HG02610 (cell line): ENCODE data around the gene COG1.
A peak's percentile ranks its signal among the peaks of the same experiment; 100 is the strongest.

Experiments used
- ATAC-seq: cut with Tn5 transposase; IDR thresholded peaks from one replicate; pipeline ENCODE4 v1.9.1; 2021; ENCODE audit warnings: mild to moderate bottlenecking, moderate library complexity; ENCODE audit not compliant: unreplicated experiment

The COG1 gene

DNA sequence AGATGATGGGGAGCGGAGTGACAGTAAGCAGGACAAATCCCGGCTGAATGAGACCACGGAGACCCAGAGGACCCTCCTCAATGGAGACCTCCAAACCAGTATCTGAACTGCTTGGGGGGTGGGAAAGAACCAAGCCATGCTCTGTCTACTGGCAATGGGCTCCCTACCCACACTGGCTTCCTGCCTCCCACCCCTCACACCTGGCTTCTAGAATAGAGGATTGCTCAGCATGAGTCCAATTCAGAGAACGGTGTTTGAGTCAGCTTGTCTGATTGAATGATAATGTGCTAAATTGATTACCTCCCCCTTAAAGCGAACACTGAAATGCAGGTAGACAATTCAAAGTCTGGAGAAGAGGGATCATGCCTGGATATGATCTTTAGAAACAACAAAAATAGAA is 22.5 kb upstream of the COG1 start:
- no peak for ATAC-seq

DNA sequence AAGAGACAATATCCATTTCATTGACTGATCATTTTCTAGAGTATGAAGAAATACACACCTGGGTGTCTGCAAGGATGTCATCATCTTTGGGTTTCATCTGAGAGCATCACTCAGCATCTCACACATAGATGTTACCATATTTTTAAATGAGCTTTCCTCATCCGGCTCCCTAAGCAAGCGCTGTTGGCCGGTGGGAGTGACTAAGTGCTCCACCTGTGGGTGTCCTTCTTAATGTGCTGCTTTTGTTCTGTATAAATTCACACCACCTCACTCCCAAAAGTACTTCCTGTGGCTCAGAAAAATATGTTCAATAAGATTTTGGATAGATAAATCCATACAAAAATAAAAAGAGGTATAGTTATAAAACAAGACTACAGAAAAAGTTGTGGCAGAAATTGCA is 20.6 kb upstream of the COG1 start:
- no peak for ATAC-seq

DNA sequence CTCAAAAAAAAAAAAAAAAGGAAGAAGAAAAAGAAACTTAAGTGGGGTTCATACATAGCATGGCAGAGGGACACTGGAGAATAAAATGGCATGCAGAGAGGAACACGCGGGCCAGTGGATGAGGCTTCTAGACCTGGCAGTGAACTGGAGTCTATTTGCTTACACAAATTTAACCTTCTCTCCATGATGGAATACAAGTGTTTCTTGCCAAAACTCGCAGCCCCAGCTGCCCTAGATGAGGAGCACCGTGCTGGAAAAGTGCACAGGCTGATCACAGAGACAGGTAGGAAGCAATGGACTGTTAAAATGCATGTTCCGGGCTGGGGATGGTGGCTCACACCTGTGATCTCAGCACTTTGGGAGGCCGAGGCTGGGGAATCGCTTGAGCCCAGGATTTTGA is 18.7 kb upstream of the COG1 start:
- ATAC-seq = no peak

DNA sequence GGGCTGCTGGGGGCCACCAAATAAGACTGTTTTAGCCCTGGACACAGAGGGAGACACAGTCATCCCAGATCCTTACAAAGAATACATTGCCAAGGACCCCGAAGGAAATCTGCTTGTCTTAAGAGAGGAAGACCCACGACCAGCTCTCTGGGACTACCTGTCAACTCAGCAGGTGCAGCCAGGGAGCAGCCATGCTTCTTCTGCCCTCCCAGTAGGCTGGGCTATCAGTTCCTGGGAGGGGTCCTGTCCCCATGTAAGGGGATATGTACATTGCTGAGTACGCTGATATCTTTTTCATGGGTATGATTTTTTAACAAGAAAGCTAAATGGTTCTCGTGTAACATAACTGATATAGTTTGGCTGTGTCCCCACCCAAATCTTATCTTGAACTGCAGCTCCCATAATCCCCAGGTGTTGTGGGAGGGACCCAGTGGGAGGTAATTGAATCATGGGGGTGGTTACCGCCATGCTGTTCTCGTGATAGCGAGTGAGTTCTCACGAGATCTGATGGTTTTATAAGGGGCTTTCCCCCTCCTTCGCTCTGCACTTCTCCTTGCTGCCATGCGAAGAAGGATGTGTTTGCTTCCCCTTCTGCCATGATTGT is 16.8 kb upstream of the COG1 start:
- ATAC-seq = no peak

DNA sequence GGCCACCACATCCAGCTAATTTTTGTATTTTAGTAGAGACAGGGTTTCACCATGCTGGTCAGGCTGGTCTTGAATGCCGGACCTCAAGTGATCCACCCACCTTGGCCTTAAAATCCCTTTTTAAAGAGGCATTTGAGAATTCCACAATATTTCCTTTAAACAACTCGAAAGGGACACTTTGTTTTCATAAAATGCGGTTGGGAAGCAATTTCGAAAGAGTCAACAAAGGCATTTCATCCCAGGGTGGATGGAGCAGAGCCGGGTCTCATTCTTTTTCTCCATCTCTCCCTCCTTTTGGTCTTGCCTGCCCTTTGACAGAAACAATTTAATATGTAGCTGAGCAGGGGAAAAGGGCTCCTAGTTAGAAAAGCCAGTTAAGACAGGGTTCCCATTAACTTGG is 13.5 kb upstream of the COG1 start:
- ATAC-seq = no peak

DNA sequence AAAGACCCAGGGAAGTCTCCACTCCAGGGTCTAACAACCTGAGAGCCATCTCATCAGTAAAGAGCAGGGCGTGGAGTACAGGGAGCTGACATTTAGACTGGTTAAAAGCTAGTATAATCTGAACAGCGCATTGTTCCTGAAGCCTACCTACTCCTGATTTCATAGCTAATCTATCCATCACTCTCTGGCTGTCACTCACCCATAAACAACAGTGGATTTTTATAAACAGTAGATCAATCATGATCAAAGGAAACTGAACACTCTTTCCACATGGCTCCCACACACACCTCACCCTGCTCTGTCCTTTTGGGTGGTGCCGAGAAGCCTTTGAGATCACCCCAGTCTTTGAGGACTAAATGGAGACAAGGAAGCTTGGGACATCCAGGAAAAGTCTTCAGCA is 13.0 kb upstream of the COG1 start:
- no peak for ATAC-seq

DNA sequence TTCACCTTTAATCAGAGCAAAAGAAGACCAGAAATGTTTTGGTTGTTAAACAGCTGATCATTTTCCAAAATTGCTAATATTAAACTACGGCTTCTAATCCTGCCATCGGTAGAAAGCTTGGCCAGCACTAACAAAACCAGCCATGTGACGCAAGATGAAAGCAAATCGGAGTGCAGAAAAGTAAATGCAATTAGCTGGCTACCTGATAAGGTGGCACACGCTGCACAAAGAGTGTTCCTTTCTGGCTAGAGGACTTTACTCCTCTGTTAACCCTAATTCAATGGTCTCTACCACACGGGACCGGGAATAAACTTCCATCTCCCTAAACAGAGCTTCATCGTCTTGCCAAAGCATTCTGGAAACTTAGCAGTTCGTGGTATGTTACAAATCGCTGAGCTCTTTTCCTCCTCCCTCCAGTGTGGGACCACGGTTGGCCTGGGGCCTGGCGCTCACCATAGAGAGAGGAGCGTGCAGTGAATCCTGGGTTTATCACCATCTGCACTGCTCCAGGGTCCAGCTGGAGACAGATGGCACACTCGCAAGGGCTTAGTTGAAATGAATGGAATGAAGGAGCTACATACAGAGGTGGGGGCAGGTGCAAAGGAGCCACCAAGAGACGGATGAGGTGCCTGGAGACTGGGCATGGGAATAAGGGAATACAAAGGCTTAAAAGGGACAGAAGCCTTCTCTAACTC is 10.1 kb upstream of the COG1 start:
- ATAC-seq = no peak

DNA sequence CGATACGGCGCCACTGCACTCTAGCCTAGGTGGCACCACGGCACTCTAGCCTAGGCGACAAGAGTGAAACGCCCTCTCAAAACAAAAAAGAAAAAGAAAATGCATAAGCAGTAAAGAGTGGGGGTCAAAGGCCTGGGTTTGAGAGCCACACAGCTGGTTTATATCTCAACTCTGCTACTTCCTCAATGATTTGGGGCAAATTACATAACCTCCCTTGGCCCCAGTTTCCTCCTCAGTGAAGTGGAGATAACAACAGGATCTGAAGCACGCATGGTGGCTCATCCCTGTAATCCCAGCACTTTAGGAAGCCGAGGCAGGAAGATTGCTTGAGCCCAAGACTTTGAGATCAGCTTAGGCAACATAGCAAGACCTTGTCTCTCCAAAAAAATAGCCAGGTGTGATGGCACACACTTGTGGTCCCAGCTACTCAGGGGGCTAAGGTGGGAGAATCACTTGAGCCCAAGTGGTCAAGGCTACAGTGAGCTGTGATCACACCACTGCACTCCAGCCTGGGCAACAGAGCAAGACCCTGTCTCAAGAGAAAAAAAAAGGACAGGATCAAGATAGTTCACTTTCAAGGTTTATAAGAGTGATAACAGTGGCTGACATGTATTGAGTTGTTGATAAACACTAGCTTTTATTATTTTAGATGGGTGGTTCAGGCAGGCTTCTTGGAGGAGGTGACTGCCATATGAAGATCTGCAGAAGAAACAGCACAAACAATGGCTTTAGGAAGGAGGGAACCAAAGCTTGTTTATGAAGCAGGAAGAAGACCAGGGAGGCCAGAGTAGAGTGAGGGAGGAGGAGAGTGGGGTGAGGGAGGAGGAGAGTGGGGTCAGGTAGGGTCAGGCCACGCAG is 8.5 kb upstream of the COG1 start:
- ATAC-seq = no peak

DNA sequence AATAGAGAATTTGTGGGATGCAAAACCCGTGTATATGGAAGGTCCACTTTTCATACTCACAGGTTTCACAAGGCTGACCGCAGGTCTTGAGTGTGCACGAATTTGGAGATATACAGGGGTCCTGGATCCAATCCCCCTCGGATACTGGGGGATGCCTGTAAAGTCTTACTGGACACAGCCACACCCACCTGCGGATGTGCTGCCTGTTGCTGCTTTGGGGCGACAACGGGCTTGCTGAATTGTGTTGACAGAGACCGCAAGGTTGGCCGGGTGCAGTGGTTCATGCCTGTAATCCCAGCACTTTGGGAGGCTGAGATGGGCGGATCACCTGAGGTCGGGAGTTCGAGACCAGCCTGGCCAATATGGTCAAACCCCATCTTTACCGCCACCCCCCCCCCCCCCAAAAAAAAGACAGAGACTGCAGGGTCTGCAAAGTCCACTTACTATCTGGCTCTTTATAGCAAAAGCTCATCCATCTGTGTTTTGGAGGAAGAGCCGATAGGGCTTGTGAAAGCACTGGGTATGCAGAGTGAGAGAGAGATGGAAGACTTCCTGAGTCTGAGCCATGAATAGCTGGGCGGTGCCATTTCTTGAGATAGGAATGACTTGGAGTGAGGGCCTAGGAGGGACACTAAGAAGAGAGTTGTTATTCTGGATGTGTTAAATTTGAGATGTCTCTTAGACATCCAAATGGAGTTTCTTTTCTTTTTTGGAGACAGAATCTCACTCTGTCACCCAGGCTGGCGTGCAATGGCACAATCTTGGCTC is 6.4 kb upstream of the COG1 start:
- ATAC-seq = no peak

DNA sequence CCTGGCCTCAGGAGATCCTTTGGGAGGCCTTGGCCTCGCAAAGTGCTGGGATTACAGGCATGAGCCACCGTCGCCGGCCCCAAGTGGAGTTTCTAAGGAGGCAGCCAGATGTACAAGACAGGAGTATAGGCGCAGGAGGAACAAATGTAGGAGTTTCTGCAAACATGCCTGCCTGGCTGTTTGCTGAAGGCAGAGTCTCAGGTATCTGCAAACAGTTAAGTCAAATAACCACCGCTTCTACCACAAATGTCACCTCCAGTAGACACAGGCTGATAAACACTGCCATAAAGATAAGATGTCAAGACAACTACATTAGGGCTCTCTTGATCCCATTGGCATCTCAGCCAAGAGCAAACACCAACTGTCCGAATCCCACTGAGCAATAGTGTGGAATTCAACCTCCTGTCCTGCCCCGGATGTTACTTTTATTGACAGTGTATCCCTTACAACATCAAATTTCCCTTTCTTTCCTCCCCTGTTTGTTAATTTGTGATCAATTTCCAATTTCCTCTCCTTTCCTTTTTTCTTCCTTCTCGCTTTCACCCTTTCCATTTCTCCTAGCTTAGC is 5.6 kb upstream of the COG1 start:
- ATAC-seq = no peak

DNA sequence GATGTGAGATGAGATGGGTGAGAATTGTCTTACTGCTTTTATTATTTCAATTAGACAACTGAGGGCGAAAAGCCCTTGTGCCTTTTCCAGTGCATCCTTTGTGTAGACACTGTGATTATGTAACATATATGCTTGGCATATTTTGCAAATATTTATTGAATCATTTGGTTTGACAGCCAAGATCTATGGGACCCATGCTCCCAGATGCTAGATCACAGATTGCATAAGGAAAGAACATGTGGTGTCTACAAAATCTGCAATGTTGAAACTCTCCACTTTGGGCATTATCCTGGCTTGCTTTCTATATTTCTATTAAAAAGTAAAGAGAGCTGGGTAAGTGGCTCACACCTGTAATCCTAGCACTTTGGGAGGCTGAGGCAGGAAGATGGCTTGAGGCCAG is 4.8 kb upstream of the COG1 start:
- ATAC-seq = no peak

DNA sequence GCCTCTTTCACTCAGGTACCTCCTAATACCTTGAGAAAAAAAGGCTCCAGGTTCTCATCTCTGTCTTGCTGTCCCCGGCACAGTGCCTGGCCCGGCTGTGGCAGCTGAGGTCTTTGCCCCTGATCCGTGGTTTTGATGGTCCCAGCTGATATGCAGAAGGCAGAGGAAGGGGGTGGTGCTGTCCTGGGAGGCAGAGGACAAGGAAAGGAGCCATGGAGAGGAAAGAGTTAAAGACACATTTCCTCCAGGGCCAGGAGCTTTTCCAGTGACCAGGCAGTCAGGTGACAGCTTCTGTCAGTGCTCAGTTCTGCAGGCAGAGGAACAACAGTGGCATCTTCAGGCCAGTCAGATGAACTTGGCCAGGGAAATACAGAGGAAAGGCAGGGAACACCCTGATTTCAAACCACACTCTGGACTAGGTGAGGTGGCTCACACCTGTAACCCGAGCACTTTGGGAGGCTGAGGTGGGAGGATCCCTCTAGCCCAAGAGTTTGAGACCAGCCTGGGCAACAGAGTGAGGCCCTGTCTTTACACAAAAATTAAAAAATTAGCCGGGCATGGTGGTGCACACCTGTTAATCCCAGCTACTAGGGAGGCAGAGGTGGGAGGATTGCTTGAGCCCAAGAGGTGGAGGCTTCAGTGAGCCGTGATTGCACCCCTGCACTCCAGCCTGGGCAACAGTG is 3.3 kb upstream of the COG1 start:
- ATAC-seq = no peak

DNA sequence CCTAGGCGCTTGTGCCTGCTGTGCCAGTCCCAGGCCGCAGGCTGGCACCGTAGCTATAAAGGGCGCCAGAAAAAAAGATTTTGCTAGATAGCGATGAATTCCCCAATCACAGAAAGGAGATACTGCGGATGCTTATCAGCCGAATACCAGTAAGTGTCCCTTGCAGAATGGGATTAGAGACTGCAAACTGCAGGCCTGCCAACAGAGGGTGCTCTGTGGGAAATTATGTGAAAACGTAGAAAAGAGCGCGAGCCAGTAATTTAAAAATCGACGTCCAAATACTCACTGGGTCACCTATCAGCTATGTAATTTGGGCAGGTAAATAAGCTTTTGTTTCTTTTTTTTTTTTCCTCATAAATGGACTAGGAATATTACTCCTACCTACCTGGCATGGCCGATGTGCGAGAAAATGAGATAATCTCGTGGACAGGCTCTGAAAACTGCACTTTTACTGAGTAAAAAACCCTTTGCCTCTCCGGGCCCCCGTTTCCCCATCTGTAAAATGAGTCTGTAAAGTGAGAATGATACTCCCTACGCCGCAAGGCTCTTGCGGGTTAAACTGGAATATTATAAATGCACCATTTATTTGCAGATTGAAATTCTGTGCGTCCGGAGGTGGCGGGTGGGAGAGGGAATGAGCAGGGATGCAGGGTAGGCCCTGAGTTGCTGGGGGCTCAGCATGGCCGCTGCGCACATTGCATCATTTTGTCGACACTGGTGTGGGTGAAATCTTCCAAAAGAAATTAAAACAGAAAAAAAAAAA is 1.2 kb upstream of the COG1 start:
- ATAC-seq = peak; percentile 27

DNA sequence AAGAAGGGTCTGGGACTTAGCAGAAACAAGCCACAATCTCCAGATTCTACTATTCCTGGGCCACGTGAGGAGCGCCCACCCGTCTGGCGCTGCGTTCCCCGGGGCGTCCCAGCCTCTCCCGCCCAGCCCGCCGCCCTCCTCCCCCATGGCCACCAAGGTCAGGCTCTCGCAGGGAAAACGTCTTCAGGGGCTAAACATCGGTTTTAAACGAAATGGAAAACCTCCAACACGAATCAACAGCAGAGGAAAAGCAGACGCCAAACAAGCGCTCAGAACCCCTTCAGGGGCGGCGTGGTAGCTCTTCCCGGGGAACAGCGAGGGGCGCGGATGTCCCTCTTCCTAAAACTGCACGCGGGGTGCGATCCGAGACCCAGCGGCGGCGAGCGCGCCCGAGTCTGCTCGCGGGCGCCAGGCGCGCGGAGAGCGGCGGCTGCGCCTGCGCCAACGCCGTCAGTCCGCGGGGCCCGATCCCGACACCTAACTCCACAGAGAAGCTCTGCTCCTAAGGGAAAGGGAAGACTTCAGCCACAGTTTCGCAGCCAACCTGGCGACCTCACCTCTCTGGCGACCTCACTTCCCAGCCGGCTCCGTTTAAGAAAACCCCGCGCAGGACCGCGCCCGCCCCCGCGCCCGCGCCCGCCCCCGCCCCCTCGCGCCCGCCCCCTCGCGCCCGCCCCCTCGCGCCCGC is 505 bp upstream of the COG1 start:
- ATAC-seq = peak; percentile 44

DNA sequence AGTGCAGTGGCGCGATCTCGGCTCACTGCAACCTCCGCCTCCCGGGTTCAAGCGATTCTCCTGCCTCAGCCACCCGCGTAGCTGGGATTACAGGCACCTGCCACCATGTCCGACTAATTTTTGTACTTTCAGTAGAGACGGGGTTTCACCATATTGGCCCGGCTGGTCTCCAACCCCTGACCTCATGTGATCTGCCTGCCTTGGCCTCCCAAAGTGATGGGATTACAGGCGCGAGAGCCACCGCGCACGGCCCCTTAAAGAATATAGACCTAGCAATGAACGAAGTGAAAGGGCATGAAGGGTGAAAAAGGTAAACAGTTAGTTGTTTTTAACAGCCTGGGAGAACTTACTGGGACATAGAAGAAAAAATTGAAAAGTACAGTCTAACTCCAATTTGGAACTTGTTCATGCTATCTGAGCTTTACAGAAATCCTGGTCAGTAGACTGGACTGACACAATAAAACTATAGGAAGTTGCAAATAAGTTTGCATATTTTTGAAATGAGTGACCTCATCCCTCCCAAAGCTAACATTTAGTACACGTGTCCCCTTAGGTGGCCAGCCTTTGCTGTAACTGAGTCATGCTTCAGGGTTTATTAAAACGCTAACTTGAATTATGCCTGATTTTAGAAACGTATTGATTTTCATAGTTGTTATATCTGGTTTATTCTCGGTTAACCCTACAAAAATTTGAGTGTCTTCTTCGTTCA is 1.8 kb downstream of the COG1 start:
- ATAC-seq = no peak

DNA sequence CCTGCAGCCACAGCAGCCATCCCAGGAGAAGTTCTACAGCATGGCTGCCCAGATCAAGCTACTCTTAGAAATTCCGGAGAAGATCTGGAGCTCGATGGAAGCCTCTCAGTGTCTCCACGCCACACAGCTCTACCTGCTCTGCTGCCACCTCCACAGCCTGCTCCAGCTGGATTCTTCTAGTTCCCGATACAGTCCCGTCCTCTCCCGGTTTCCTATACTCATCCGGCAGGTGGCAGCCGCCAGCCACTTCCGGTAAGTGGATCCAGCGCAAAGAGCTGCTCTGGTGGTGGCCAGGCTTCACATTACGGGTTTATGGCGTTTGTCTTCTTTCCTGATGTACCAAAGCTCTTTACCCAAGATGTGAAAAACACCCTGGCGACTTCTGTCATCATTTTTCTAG is 3.6 kb downstream of the COG1 start:
- no peak for ATAC-seq

DNA sequence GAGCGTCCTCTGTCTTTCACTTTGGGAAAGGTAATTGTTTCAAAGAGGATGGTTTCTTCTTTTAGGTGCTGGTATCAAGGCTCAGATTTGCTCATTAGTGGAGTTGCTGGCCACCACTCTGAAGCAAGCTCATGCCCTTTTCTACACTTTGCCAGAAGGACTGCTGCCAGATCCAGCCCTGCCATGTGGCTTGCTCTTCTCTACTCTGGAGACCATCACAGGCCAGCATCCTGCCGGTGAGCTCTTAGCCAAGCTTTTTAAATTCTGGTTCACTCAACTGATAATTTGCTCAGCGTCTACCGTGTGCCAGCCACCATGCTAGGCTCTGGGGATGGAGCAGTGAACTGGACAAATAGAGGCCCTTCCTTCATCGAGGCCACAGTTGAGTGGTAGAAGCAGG is 4.3 kb downstream of the COG1 start:
- no peak for ATAC-seq

DNA sequence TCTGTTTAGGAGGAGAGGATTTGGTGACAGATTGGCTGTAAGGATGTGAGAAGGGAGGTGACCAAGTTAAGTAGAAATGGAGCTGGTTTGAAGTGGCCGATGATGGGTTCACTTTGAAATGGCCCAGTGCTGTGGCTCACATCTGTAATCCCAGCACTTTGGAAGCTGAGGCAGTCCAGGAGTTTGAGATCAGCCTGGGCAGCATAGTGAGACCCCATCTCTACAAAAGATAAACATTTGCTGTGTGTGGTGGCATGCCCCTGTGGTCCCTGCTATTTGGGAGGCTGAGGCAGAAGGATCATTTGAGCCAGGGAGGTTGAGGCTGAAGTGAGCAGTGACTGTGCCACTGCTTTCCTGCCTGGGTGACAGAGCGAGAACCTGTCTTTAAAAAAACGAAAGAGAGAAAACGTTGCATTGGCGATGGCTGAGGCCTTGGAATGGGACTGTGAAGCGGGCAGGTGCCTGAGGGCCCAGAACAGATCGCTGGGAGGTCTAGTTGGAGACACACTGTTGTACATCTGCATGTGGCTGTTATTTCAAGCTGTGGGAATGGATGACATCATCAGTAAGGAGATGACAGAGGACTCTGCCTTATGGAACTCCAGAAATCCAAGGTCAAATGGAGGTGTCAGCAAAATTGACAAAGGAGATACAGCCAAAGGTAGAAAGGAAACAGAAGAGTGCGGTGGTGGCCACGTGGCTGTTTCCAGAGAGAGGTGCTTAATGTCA is 5.5 kb downstream of the COG1 start:
- ATAC-seq = no peak
